ENCODE results near the gene RNU6-7.

Gene RNU6-7

GRCh38 chr14:32193532-32193931, 8.3 kb upstream of the RNU6-7 start:
- no peak for TF ChIP-seq CTCF (IDR thresholded peaks at IDR 0.05; ENCODE audit: low read depth, low read length, missing control alignments)
- no peak for DNase-seq (ENCODE audit: low read depth)
- no peak overlapping the region for H3K4me3 ChIP-seq (ENCODE audit: low read depth, low read length)

DNA sequence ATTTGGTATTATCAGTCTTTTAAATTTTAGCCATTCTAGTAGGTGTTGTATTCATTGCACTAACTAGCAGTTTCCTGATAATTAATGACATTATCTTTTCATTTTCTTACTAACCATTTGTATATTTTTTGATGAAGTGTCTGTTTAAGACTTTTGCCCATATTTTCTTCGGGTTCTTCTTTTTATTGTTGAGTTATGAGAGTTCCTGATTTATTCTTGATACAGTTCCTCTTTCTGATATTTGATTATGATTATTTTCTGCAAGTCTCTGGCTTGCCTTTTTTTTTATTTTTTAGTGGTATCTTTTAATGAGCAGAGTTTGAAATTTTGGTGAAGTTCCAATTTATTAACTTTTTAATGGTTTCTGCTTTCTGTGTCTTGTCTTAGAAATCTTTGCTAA, 6.2 kb upstream of the RNU6-7 start:
- DNase-seq (ENCODE audit: low read depth) = no peak
- H3K4me3 ChIP-seq (ENCODE audit: low read depth, low read length) = no peak overlapping the region
- TF ChIP-seq CTCF (IDR thresholded peaks at IDR 0.05; ENCODE audit: low read depth, low read length, missing control alignments) = no peak

DNA sequence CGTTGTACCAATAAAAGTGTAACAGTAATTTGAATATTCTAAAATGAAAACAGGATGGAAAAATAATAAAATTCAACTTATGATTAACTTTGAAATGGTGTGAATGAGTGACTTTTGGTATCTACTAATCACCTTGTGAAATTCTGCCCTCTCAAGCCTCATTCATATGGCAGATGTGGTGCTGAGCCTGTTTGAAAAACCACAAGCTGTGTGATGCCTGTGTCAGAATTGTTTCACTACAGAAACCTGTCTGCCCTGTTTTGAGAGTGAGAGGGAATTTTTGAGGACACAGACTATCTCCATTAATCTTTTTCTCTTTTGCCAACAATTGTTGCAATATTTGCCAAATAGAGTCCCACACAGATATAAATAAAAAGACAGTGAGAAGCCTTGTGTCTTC, 3.9 kb upstream of the RNU6-7 start:
- H3K4me3 ChIP-seq (ENCODE audit: low read depth, low read length) = no peak overlapping the region
- no peak for DNase-seq (ENCODE audit: low read depth)
- no peak for TF ChIP-seq CTCF (IDR thresholded peaks at IDR 0.05; ENCODE audit: low read depth, low read length, missing control alignments)

GRCh38 chr14:32200368-32201192, 1.3 kb upstream of the RNU6-7 start:
- no peak for TF ChIP-seq CTCF (IDR thresholded peaks at IDR 0.05; ENCODE audit: low read depth, low read length, missing control alignments)
- H3K4me3 ChIP-seq (ENCODE audit: low read depth, low read length) = peak overlapping the region; percentile 51
- DNase-seq (ENCODE audit: low read depth) = no peak

GRCh38 chr14:32201193-32201815, 541 bp upstream of the RNU6-7 start:
- peak overlapping the region; percentile 51 for H3K4me3 ChIP-seq (ENCODE audit: low read depth, low read length)
- DNase-seq (ENCODE audit: low read depth) = no peak
- TF ChIP-seq CTCF (IDR thresholded peaks at IDR 0.05; ENCODE audit: low read depth, low read length, missing control alignments) = no peak

- no peak for DNase-seq (ENCODE audit: low read depth)
- peak overlapping the region; percentile 51 for H3K4me3 ChIP-seq (ENCODE audit: low read depth, low read length)
- TF ChIP-seq CTCF (IDR thresholded peaks at IDR 0.05; ENCODE audit: low read depth, low read length, missing control alignments) = no peak
Observed at GRCh38 chr14:32202491-32202997, 699 bp downstream of the RNU6-7 start.
